ENCODE data around the gene NR1H2.

DNA sequence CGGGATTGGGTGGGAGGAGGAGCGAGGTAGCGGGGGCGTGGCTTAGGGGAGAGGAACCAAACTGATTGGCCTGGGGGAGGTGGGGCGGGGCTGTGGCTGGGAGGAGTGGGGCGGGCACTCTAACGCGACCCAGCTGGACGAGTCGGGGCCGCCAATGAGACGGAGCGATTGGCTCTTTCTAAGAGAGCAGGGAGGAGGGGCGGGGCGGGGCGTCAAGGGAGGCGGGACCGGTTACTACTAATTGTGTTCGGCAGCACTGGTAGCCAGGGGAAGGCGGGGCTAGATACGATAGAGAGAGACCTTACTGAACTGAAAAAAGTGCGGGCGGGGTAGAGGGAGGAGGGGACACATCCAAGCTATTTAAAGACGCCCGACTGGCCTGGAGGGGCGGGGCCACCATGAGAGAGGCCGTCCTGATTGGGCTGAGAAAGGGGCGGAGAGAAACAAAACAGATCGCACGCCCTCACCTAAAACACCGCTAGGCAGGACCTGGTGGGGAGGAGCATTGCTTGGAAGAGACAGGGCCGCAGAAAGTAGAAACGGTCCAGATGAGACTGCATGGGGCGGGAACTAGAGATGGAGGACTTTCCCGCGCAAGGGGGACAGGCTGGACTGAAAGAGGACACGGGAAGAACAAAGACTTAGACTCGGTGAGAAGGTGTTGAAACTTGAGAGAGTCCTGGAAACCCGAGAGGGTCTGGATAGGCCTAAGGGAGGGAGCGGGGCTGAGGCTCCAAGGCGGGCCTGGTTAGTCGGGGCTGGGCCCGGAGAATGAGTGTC, 46.9 kb upstream of the NR1H2 start, which contains the start of gene KCNC3:
- no peak for TF ChIP-seq POLR2AphosphoS5 (IDR thresholded peaks at IDR 0.05; ENCODE audit: low read depth)
- TF ChIP-seq, protein P1, sequence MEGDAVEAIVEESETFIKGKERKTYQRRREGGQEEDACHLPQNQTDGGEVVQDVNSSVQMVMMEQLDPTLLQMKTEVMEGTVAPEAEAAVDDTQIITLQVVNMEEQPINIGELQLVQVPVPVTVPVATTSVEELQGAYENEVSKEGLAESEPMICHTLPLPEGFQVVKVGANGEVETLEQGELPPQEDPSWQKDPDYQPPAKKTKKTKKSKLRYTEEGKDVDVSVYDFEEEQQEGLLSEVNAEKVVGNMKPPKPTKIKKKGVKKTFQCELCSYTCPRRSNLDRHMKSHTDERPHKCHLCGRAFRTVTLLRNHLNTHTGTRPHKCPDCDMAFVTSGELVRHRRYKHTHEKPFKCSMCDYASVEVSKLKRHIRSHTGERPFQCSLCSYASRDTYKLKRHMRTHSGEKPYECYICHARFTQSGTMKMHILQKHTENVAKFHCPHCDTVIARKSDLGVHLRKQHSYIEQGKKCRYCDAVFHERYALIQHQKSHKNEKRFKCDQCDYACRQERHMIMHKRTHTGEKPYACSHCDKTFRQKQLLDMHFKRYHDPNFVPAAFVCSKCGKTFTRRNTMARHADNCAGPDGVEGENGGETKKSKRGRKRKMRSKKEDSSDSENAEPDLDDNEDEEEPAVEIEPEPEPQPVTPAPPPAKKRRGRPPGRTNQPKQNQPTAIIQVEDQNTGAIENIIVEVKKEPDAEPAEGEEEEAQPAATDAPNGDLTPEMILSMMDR (IDR thresholded peaks at IDR 0.05; ENCODE audit: insufficient read depth, low read length): no peak
- TF ChIP-seq REST (IDR thresholded peaks at IDR 0.05; ENCODE audit: insufficient replicate concordance, low read depth): no peak
- no peak for TF ChIP-seq SPI1 (IDR thresholded peaks at IDR 0.05; ENCODE audit: borderline replicate concordance, low read depth)

Data from HL-60 (cell line).